Fibroblast of mammary gland (primary cell): ENCODE results near the gene IGLL5.

Experiments
- DNase-seq: peaks from one replicate; pipeline ENCODE4 v3.0.0-alpha.2; 2010; ENCODE audit warnings: low read depth
- H3K4me3 ChIP-seq: 2 replicates; pipeline ENCODE4 v1.5.1; 2011; ENCODE audit warnings: low read depth, mild to moderate bottlenecking, low read length, moderate library complexity; ENCODE audit not compliant: control insufficient read depth
- CTCF ChIP-seq: conservative IDR thresholded peaks from 2 replicates; pipeline ENCODE4 v1.5.1; 2011; ENCODE audit warnings: low read depth, low read length, inconsistent platforms; ENCODE audit not compliant: control insufficient read depth, insufficient read depth

The IGLL5 gene

GRCh38 chr22:22854466-22854865, 33.1 kb upstream of the IGLL5 start:
- DNase-seq: no peak
- TF ChIP-seq CTCF: no peak

GRCh38 chr22:22855085-22855484, 32.5 kb upstream of the IGLL5 start:
- TF ChIP-seq CTCF: no peak

More at GRCh38 chr22:22854466-22854865, 33.1 kb upstream of the IGLL5 start:
- no peak overlapping the region for H3K4me3 ChIP-seq

GRCh38 chr22:22855617-22856308, 31.9 kb upstream of the IGLL5 start:
- peak; percentile 10 for DNase-seq
- TF ChIP-seq CTCF: peak; percentile 38
- no peak overlapping the region for H3K4me3 ChIP-seq

More at GRCh38 chr22:22855085-22855484, 32.5 kb upstream of the IGLL5 start:
- DNase-seq: no peak
- no peak overlapping the region for H3K4me3 ChIP-seq

GRCh38 chr22:22856364-22856763, 31.3 kb upstream of the IGLL5 start:
- no peak for TF ChIP-seq CTCF
- H3K4me3 ChIP-seq: no peak overlapping the region
- DNase-seq: no peak

GRCh38 chr22:22856885-22857606, 30.6 kb upstream of the IGLL5 start:
- DNase-seq: no peak
- no peak for TF ChIP-seq CTCF
- H3K4me3 ChIP-seq: no peak overlapping the region

GRCh38 chr22:22857607-22858558, 29.7 kb upstream of the IGLL5 start:
- no peak for TF ChIP-seq CTCF
- DNase-seq: no peak
- H3K4me3 ChIP-seq: no peak overlapping the region
